ENCODE data around the gene APOA5.
"Not testable (repeated sequence)": the region's sequence is repeated elsewhere in the genome, so short reads cannot be mapped to it uniquely, and the experiment has no call there.

APOA5 gene

DNA sequence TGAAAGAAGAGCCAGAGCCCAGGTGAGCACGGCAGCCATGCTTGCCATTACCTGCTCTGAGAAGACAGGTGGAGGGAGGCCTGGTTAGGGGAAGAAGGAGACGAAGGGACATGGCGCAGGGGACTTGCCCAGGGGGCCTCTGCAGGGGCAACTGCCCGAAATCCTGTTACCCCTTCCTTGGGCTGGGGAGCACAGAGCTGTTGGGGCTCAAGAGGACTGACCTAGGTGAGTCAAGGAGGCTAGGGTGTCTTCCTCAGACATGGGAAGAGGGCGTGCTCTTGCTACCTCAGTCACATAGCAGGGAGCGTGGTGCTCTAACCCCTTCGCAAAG, at the start of gene APOA5:
Gene APOA5 (minus strand): TSS at position 67 of the 331 bp plus-strand sequence. CDS start 19 bp downstream, at position 48.
- DNase-seq (ENCODE audit: low read depth in 2 of 2): no peak

- DNase-seq (ENCODE audit: low read depth in 2 of 2): no peak
Measured at GRCh38 chr11:116840746-116841296, 49.1 kb upstream of the APOA5 start.

GRCh38 chr11:116840224-116840745, 48.6 kb upstream of the APOA5 start:
- no peak for DNase-seq (ENCODE audit: low read depth in 2 of 2)

GRCh38 chr11:116838321-116839084, 46.8 kb upstream of the APOA5 start:
- no peak for DNase-seq (ENCODE audit: low read depth in 2 of 2)

GRCh38 chr11:116837231-116838091, 45.8 kb upstream of the APOA5 start, which contains the start of gene APOA1:
Gene APOA1, minus strand, starts transcription at chr11:116837622. Its CDS starts 235 bp downstream, at chr11:116837387.
- no peak for DNase-seq (ENCODE audit: low read depth in 2 of 2)

- DNase-seq (ENCODE audit: low read depth in 2 of 2): no peak
Measured at GRCh38 chr11:116836632-116836991, 44.9 kb upstream of the APOA5 start.

DNA sequence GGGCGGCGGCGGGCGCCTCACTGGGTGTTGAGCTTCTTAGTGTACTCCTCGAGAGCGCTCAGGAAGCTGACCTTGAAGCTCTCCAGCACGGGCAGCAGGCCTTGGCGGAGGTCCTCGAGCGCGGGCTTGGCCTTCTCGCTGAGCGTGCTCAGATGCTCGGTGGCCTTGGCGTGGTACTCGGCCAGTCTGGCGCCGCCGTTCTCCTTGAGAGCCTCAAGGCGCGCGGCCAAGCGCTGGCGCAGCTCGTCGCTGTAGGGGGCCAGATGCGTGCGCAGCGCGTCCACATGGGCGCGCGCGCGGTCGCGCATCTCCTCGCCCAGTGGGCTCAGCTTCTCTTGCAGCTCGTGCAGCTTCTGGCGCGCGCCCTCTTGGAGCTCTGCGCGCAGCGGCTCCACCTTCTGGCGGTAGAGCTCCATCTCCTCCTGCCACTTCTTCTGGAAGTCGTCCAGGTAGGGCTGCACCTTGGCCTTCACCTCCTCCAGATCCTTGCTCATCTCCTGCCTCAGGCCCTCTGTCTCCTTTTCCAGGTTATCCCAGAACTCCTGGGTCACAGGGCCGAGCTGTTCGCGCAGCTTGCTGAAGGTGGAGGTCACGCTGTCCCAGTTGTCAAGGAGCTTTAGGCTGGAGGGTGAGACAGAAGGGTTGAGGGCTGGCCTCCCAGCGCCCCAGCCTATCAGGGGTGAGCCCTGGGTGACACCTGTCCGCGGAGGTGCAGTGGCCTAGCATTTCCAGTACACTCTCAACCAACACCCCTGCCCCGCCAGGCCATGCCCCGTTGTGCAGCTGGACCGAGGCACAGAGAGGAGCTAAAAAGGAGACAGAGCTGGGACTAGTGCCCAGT, 44.3 kb upstream of the APOA5 start:
- DNase-seq (ENCODE audit: low read depth in 2 of 2): peak; percentile 63 to 68

GRCh38 chr11:116835042-116835772, 43.5 kb upstream of the APOA5 start:
- DNase-seq (ENCODE audit: low read depth in 2 of 2): no peak

- not testable (repeated sequence) for DNase-seq (ENCODE audit: low read depth in 2 of 2)
Measured at GRCh38 chr11:116834535-116835041, 42.9 kb upstream of the APOA5 start.

DNA sequence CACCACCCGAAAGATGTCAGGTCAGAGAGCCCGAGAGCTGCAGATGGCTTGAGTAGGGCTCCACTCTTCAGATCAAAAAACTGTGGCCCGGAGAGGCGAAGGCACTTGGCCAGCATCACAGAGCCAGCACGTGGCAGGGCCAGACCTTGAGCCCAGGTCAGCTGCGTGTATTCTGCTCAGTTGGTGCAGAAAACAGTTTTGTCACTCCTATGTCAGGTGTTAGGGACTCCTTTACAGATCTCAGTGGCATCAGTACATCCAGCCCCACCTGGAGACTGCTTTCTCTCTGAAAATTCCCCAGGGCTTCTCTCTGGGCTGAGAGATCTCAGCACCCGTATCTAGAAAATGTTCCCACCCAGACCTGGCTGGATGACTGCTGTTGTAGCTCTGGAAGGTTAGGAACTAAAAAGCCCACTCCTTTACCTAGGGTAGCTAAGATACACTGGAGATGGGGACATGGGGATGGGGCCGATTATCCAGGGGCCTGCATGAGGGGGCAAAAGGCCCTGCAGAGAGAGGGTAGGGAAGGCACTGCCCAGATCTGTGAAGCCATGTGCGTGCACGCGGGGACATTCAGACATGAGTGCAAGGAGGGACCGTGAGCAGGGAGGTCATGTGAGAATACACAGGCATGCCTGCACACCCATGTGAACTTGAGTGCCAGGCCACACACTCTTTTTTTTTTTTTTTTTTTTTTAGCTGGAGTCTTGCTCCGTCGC, 42.3 kb upstream of the APOA5 start:
- DNase-seq (ENCODE audit: low read depth in 2 of 2): no peak

GRCh38 chr11:116833491-116833815, 41.8 kb upstream of the APOA5 start:
- DNase-seq (ENCODE audit: low read depth in 2 of 2): no peak

- no peak for DNase-seq (ENCODE audit: low read depth in 2 of 2)
Measured at GRCh38 chr11:116832350-116833290, 40.9 kb upstream of the APOA5 start.

DNA sequence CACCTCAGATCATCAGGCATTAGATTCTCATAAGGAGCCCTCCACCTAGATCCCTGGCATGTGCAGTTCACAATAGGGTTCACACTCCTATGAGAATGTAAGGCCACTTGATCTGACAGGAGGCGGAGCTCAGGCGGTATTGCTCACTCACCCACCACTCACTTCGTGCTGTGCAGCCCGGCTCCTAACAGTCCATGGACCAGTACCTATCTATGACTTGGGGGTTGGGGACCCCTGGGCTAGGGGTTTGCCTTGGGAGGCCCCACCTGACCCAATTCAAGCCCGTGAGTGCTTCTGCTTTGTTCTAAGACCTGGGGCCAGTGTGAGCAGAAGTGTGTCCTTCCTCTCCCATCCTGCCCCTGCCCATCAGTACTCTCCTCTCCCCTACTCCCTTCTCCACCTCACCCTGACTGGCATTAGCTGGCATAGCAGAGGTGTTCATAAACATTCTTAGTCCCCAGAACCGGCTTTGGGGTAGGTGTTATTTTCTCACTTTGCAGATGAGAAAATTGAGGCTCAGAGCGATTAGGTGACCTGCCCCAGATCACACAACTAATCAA, 40.2 kb upstream of the APOA5 start:
- DNase-seq (ENCODE audit: low read depth in 2 of 2): no peak

DNA sequence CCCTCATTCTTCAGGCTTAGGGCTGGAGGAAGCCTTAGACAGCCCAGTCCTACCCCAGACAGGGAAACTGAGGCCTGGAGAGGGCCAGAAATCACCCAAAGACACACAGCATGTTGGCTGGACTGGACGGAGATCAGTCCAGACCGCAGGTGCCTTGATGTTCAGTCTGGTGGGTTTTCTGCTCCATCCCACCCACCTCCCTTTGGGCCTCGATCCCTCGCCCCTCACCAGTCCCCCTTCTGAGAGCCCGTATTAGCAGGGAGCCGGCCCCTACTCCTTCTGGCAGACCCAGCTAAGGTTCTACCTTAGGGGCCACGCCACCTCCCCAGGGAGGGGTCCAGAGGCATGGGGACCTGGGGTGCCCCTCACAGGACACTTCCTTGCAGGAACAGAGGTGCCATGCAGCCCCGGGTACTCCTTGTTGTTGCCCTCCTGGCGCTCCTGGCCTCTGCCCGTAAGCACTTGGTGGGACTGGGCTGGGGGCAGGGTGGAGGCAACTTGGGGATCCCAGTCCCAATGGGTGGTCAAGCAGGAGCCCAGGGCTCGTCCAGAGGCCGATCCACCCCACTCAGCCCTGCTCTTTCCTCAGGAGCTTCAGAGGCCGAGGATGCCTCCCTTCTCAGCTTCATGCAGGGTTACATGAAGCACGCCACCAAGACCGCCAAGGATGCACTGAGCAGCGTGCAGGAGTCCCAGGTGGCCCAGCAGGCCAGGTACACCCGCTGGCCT, 38.7 kb upstream of the APOA5 start:
- no peak for DNase-seq (ENCODE audit: low read depth in 2 of 2)

GRCh38 chr11:116829525-116830183, 38.0 kb upstream of the APOA5 start, which contains the start of gene APOC3:
Gene APOC3, plus strand, starts transcription at chr11:116829907. Its CDS starts 676 bp downstream, at chr11:116830583.
- no peak for DNase-seq (ENCODE audit: low read depth in 2 of 2)

DNA sequence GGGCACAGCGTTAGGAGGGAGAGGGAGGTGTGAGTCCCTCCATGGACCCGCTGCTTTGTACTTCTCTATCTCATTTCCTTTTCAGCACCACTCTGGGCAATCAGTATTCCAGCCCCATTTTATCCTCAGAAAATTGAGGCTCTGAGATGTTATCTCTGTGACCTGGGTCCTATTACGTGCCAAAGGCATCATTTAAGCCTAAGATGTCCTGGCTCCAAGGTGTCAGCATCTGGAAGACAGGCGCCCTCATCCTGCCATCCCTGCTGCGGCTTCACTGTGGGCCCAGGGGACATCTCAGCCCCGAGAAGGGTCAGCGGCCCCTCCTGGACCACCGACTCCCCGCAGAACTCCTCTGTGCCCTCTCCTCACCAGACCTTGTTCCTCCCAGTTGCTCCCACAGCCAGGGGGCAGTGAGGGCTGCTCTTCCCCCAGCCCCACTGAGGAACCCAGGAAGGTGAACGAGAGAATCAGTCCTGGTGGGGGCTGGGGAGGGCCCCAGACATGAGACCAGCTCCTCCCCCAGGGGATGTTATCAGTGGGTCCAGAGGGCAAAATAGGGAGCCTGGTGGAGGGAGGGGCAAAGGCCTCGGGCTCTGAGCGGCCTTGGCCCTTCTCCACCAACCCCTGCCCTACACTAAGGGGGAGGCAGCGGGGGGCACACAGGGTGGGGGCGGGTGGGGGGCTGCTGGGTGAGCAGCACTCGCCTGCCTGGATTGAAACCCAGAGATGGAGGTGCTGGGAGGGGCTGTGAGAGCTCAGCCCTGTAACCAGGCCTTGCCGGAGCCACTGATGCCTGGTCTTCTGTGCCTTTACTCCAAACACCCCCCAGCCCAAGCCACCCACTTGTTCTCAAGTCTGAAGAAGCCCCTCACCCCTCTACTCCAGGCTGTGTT, 37.2 kb upstream of the APOA5 start:
- no peak for DNase-seq (ENCODE audit: low read depth in 2 of 2)

All from stimulated activated CD4-positive, alpha-beta T cell treated with anti-CD3 and anti-CD28 coated beads, Interleukin-1b, Interleukin-23, amount 100 ng/mL, for 4 hours (primary cell).